NCI-H2107 (cell line): Measurements from ENCODE around the gene SF3A1.

Source experiments
- DNase-seq: peaks from one replicate; lab custom pipeline; 2025; lab: John Stamatoyannopoulos, UW

The SF3A1 gene

GRCh38 chr22:30325065-30325720, 31.5 kb downstream of the SF3A1 start:
- DNase-seq, result no peak

GRCh38 chr22:30324014-30324730, 32.5 kb downstream of the SF3A1 start:
- DNase-seq, result no peak

GRCh38 chr22:30323246-30323645, 33.4 kb downstream of the SF3A1 start:
- DNase-seq, result no peak

- no peak for DNase-seq
Measured at GRCh38 chr22:30321461-30321860, 35.2 kb downstream of the SF3A1 start.

- DNase-seq, result no peak
Measured at GRCh38 chr22:30320021-30320556, 36.6 kb downstream of the SF3A1 start.

GRCh38 chr22:30318799-30319419, 37.8 kb downstream of the SF3A1 start:
- DNase-seq, result no peak

- DNase-seq, result no peak
Measured at GRCh38 chr22:30317778-30318177, 38.9 kb downstream of the SF3A1 start.

GRCh38 chr22:30315962-30316576, 40.6 kb downstream of the SF3A1 start:
- DNase-seq, result no peak

GRCh38 chr22:30314915-30315314, 41.8 kb downstream of the SF3A1 start:
- DNase-seq, result no peak

GRCh38 chr22:30313527-30314363, 42.9 kb downstream of the SF3A1 start:
- DNase-seq, result no peak

- DNase-seq, result no peak
Measured at GRCh38 chr22:30312053-30312452, 44.6 kb downstream of the SF3A1 start.

GRCh38 chr22:30310881-30311771, 45.6 kb downstream of the SF3A1 start:
- DNase-seq, result no peak

GRCh38 chr22:30309951-30310741, 46.5 kb downstream of the SF3A1 start:
- DNase-seq, result no peak

GRCh38 chr22:30308518-30309230, 48.0 kb downstream of the SF3A1 start:
- DNase-seq, result no peak

GRCh38 chr22:30308093-30308492, 48.6 kb downstream of the SF3A1 start:
- no peak for DNase-seq

- DNase-seq, result no peak
Measured at GRCh38 chr22:30307041-30307574, 49.6 kb downstream of the SF3A1 start.

GRCh38 chr22:30306627-30307011, 50.1 kb downstream of the SF3A1 start:
- DNase-seq, result no peak

GRCh38 chr22:30305906-30306626, 50.6 kb downstream of the SF3A1 start:
- no peak for DNase-seq
